GM10266 (cell line): ENCODE data around the gene AEBP2.

ENCODE experiments used
- DNase-seq: peaks from one replicate; pipeline ENCODE4 v3.0.0; 2012; ENCODE audit errors: extremely low spot score
- TF ChIP-seq, protein P1 (sequence below): IDR thresholded peaks from 2 replicates; pipeline ENCODE4 v1.5.1; 2012; ENCODE audit warnings: mild to moderate bottlenecking, low read depth; ENCODE audit not compliant: control insufficient read depth, insufficient read depth; ENCODE audit errors: missing control alignments

The AEBP2 gene

DNA sequence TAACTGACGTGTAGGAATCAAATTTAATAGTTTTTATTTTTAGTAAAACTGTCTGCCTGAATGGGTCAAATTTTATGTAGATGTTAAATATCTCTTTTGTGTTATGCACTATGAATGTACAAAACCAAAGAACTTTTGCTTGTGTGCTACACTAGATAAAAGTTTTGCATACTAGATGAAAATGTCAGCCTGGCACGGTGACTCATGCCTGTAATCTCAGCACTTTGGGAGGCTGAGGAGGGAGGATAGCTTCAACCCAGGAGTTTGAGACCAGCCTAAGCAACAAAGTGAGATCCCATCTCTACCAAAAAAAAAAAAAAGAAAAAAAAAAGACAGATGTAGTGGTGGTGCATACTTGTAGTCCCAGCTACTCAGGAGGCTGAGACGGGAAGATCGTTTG lies 11.1 kb downstream of the AEBP2 start:
- TF ChIP-seq, protein P1, sequence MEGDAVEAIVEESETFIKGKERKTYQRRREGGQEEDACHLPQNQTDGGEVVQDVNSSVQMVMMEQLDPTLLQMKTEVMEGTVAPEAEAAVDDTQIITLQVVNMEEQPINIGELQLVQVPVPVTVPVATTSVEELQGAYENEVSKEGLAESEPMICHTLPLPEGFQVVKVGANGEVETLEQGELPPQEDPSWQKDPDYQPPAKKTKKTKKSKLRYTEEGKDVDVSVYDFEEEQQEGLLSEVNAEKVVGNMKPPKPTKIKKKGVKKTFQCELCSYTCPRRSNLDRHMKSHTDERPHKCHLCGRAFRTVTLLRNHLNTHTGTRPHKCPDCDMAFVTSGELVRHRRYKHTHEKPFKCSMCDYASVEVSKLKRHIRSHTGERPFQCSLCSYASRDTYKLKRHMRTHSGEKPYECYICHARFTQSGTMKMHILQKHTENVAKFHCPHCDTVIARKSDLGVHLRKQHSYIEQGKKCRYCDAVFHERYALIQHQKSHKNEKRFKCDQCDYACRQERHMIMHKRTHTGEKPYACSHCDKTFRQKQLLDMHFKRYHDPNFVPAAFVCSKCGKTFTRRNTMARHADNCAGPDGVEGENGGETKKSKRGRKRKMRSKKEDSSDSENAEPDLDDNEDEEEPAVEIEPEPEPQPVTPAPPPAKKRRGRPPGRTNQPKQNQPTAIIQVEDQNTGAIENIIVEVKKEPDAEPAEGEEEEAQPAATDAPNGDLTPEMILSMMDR = no peak
- no peak for DNase-seq

DNA sequence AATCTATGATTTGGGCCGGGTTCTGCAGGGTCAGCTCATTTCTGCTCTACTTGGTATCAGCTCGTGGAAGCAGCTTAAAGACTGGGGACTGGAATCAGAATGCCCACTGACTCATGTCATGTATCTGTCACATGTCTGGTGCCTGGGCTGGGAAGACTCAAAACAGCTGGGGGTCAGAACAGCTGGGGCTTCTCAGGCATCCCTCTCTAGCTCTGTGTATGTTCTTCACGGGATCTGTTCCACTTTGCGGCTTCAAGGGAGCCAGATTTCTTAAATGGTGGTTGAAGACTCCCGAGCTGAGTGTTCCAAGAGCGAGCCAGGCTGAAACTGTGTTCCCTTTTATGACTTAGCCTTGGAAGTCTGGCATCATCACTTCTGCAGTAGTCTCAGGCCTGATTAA lies 11.9 kb downstream of the AEBP2 start:
- no peak for DNase-seq
- TF ChIP-seq, protein P1 = no peak

DNA sequence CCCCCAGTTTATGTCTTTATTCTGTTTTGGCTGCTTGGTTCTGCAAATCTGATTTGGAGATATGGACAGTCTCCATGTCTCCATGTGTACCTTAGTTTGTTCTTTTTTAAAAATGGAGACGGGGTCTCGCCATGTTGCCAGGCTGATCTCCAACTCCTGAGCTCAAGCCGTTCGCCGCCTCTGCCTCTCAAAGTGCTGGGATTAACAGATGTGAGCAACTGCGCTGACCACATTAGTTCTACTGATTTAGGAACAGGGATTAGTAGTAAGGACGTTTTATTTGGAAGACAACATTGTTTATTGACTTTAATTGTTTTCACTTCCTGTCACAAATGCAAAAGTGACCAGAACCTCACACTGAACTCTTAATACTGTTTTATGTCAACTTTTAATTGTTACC lies 14.7 kb downstream of the AEBP2 start:
- DNase-seq = no peak
- TF ChIP-seq, protein P1 = no peak

DNA sequence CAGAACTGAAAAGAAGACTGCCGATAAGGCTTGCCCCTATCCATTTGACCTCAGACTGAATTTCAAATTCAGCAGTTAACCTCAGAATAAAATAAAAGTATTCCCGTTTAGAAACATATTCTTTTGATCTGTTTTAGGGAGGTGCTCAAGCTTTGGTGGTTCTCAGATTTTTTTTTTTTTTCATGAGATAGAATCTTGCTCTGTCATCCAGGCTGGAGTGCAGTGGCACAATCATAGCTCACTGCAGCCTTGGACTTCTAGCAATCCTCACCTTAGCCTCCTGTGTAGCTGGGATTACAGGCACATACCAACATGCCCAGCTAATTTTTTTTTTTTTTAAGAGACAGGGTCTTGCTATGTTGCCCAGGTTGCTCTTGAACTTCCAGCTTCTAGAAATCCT lies 15.5 kb downstream of the AEBP2 start:
- no peak for DNase-seq
- TF ChIP-seq, protein P1 = no peak

DNA sequence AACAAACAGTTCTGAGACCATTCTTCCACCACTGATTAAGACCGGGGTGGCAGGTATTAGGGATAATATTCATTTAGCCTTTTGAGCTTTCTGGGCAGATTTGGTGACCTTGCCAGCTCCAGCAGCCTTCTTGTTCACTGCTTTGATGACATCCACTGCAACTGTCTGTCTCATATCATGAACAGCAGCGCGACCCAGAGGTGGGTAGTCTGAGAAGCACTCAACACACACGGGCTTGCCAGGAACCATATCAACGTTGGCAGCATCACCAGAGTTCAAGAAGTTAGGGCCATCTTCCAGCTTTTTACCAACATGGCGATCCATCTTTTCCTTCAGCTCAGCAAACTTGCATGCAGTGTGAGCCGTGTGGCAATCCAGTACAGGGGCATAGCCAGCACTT lies 16.9 kb downstream of the AEBP2 start:
- DNase-seq = no peak

DNA sequence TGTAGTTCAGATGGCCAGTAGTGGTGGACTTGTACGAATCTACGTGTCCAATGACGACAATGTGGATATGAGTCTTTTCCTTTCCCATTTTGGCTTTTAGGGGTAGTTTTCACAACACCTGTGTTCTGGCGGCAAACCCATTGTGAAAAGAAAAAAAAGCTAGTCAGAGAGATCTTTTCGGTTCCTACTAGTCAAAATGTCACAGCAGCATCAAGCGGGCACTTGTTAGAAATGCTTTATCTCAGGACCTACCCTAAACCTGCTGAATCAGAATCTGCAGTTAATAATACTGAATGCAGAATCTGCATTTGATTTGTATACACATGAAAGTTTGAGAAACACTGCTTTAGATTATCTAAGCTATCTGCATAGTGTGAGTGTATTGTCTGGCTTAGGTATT lies 18.3 kb downstream of the AEBP2 start:
- no peak for DNase-seq
- TF ChIP-seq, protein P1 = no peak

More for the DNA sequence above, 16.9 kb downstream of the AEBP2 start:
- TF ChIP-seq, protein P1 = no peak

DNA sequence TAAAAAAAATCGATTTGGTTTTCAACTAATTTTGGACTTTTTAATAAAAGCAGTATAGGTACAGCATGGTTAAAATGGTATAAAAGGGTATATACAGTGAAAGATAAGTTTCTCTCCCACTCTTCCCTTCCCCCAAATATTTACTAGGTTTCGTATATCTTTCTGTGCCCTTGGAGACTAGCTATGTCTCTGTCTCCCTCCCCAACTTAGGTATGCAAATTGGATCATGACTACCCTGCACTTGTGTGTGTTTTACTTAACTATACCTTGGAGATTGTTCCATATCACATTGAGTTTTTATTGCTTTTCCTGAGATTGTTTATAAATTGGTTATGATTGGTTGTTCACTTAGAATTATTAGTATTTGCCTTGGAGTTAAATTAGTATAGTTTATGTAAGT lies 19.4 kb downstream of the AEBP2 start:
- TF ChIP-seq, protein P1 = no peak
- no peak for DNase-seq

DNA sequence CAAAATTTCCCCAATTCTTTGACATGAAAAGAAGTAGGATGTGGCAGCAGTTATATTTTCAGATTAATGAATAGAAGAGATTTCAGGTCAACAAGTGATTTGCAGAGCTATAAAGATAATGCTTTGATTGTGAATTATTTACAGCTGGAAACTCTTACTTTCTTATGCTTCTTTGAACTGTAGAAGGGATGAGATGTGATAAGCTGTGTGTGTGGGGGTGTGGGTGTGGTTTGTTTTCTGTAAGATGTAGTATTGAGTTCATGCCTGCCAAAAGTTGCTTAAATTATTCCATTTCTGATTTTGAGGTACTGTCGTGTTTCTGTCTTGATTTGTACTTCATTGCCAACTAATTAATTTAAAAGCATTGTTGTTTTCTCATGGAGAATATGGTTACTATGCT lies 22.7 kb downstream of the AEBP2 start:
- TF ChIP-seq, protein P1 = no peak
- DNase-seq = no peak
